GM21786 (cell line): ENCODE results near the gene ALPG.
"Not testable (repeated sequence)": the region's sequence is repeated elsewhere in the genome, so short reads cannot be mapped to it uniquely, and the experiment has no call there.

Source experiments
- ATAC-seq: cut with Tn5 transposase; IDR thresholded peaks from one replicate; pipeline ENCODE4 v1.9.1; 2021; ENCODE audit not compliant: unreplicated experiment

Gene ALPG

DNA sequence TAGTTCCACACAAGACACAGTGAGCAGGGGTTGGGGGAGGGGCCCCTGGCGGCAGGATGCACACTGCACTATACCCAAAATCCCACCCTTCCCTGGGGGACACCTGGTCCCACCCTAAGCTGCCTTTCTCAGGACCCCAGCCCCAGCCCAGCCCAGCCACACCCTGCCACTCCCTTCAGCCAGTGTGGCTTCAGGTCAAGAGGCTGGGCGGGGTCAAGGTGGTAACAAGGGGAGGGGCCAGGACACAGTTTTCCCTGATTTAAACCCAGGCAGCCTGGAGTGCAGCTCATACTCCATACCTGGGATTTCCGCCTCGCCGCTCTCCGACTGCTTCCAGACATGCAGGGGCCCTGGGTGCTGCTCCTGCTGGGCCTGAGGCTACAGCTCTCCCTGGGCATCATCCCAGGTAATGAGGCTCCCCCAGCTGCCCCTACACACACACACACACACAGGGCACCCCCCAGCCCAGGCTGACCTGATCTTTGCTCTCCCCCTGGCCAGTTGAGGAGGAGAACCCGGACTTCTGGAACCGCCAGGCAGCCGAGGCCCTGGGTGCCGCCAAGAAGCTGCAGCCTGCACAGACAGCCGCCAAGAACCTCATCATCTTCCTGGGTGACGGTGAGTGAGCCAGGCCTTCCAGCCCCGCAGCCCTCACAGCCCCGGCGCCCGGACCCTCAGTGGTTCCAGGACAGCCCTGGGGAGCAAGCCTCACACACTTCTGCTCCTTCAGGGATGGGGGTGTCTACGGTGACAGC lies at the start of gene ALPG:
Gene ALPG (plus strand): TSS at position 289 of the 755 bp plus-strand sequence. CDS start 51 bp downstream, at position 340.
- ATAC-seq = no peak

DNA sequence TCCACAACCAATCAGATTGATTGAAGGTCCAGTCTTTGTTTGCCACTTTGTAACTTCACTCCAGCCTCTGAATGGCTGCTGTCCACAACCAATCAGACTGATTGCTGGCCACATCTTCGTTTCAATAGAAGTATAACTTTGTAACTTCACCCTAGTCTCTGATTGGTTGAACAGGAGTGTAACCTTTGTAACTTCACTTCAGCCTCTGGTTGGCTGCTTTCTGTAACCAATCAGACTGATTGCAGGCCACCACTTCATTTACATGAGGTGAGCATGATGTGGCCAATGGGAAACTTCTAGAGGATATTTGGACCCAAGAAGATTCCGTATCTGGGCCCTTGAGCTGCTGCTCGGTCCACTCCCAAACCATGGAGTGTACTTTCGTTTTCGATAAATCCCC lies 45.0 kb upstream of the ALPG start:
- no peak for ATAC-seq

- ATAC-seq = no peak
Observed at GRCh38 chr2:232362174-232362900, 44.3 kb upstream of the ALPG start.

DNA sequence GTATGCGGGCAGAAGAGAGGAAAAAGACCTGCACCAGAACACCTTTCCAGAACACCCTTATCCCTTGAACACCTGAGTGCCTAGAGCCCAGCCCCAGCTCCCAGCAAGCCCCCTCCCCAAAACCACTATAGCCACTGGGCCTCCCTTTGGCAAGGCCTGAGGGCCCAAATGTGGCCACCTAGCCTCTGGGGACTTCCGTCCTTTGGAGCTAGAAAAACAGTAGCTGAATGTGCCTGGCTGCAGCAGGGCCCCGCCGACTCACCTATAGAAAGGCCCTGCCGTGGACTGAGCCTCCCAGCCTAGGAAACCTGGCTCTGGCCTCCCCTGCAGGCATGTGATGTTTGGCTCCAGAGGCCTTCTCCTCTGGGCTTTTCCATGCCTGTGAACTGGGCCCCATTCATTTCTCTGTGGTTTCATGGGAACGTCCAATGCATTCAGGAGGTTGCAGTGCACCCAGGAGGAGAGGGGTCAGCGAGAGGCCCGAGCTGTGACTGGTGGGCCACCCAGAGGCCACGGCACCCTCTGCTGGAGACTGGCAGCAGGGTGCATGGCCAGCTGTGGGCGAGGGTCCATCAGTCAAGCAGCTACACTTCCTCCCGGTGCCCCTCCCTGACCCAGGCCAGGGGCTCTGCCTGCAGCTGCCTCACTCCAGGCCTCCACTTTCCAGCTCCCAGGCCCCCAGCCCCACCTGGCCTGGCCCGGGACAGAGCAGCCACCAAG lies 43.4 kb upstream of the ALPG start:
- ATAC-seq = not testable (repeated sequence)

- ATAC-seq = no peak
Observed at GRCh38 chr2:232363784-232364615, 42.6 kb upstream of the ALPG start.

- not testable (repeated sequence) for ATAC-seq
Observed at GRCh38 chr2:232364806-232365594, 41.6 kb upstream of the ALPG start.

DNA sequence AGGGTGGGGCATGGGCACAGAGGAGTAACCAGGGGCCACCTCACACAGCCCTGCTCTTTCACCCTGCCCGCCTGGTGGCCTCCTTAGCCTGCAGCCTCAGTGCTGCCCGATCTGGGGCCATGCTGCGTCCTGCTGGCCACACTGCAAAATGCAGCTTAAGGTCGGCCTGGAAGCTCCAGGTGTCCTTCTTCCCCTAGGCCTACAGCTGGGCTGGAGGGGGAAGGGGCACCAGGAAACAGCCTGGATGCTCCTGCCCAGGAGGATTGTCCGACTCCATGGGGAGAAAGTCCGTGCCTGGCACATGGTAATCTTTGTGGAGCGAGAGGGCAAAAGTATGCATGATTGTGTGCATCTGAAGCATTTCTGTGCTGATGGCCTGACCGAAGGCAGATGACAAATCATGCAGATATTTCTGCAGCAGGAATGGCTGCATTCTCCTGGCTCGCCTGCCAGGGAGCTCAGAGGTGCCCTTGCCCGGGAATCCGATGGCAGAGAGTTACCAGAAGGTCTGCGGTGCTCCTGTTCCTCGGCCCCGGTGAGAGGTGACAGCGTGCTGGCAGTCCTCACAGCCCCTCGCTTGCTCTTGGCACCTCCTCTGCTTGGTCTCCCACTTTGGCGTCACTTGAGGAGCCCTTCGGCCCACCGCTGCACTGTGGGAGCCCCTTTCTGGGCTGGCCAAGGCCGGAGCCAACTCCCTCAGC lies 40.9 kb upstream of the ALPG start:
- ATAC-seq = no peak

- not testable (repeated sequence) for ATAC-seq
Observed at GRCh38 chr2:232366461-232366860, 40.2 kb upstream of the ALPG start.

DNA sequence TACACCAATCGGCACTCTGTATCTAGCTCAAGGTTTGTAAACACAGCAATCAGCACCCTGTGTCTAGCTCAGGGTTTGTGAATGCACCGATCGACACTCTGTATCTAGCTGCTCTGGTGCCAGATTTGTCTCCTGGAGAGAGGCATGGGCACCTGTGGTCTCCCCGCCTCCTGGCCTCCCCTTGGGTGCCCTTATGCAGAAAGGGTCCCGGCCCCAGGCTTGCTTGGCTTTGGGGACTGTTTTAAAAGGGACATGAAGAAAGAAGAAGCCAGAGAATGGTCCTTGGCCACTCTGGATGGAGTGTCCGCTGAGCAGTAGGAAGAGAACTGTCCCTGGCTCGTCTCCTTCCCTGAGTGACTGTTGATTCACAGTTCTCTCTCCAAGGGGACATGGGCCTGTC lies 39.6 kb upstream of the ALPG start:
- ATAC-seq = no peak

DNA sequence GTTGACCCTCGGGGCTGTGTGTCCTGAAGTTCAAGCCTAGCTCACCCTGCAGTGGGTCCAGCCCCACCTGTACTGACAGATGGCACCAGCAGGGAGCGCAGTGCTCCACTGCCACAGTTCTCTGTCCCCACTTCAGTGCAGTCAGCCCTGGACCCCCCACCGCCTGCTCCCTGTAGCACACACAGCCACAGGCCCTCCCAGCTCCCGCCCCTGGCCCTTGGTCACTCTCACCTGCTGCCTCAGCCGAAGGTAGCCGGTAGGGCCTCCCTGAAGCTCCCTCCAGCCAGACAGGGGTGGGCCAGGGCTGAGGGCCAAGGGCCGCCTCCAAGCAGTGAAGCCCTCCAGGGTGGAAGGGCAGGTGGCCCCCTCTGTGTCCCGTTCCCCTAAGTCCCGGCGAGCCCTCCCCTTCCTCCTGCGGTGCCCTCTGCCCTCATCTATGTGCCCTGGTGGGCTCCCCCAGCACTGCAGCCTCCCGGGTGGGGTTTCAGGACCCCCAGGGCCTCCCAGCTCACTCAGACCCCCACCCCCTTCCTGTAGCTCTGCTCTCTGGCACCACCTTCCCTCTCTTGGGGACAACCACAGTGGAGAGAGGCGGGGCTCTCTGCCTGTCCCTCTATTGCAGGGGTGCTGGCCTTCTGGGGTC lies 38.9 kb upstream of the ALPG start:
- ATAC-seq = no peak

DNA sequence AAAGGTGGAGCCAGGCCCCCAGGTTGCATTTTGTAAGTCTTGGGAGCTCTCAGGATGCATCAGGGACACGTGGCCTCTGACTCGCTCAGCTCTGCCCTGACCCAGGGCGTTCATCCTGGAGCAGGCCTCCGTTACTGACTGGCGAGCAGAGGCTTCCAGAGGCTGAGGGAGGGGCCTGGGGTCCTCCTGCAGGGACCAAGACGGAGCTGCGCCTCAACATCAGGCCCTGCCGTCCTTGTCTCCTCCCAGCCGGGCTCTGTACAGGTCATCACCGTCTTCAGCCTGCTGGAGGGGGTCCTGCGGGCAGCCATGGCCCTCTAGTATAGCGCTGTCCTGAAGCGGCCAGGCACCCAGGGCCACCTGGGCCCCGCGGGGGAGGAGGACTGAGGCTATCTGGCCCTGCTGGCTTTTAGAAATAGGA lies 38.3 kb upstream of the ALPG start:
- no peak for ATAC-seq

- no peak for ATAC-seq
Observed at GRCh38 chr2:232369126-232369951, 37.3 kb upstream of the ALPG start.

- ATAC-seq = not testable (repeated sequence)
Observed at GRCh38 chr2:232370007-232370406, 36.6 kb upstream of the ALPG start.

GRCh38 chr2:232372231-232373208 lies 34.1 kb upstream of the ALPG start:
- no peak for ATAC-seq

GRCh38 chr2:232374356-232374755 lies 32.3 kb upstream of the ALPG start:
- no peak for ATAC-seq

DNA sequence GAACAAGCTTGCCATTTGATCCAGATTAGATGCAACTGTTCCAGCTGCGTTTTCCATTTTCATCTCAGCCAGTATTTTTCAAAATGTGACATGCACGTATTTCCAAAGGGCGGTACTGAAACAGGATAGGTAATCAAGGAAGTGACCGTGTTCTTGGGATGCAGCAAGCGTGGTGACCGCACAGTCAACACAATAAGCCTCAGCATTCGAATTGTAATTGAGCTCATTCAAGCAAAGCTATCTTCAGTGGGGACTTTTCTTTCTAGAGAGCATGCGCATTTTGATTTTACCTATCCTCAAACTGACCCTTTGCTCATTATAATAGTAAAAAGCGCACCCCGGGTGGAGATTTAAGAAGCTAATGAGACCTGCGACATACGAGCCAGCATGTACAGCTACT lies 31.5 kb upstream of the ALPG start:
- no peak for ATAC-seq

DNA sequence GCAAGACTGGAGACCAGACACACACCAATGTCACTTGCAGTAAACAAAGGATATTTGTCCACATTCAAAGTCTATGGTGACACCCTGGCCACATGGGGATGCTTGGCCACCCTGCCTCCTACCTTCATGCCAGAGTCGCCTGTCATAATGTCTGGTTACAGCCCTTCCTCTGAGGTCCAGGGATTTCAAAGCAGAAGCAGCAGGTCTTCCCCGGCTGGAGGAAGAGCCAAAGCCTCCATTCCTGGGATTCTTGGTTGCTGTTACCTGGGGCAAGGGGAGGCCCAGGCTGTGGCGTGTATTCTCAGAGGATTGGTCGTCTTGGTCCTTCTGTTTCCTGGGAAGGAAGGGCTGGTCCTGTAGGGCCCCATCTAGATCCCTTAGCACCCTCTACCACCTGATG lies 30.4 kb upstream of the ALPG start:
- no peak for ATAC-seq
